ENCODE measurements around the gene ROBO1.

DNA sequence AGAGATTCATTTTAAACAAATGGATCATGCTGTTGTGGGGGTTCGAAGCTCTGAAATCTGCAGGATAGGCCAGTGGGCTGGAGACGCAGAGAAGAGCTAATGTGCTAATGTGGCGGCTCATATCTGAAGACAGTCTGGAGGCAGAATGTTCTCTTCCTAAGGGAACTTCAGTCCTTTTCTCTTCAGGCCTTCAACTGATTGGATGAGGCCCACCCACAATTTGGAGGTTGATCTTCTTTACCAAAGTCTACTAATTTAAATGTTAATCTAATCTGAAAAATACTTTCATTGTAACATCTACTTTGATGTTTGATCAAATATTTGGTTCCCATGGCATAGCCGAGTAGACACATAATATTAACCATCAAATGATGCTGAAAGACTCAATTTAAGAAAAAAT lies 940.2 kb downstream of the ROBO1 start:
- TF ChIP-seq, protein P1, sequence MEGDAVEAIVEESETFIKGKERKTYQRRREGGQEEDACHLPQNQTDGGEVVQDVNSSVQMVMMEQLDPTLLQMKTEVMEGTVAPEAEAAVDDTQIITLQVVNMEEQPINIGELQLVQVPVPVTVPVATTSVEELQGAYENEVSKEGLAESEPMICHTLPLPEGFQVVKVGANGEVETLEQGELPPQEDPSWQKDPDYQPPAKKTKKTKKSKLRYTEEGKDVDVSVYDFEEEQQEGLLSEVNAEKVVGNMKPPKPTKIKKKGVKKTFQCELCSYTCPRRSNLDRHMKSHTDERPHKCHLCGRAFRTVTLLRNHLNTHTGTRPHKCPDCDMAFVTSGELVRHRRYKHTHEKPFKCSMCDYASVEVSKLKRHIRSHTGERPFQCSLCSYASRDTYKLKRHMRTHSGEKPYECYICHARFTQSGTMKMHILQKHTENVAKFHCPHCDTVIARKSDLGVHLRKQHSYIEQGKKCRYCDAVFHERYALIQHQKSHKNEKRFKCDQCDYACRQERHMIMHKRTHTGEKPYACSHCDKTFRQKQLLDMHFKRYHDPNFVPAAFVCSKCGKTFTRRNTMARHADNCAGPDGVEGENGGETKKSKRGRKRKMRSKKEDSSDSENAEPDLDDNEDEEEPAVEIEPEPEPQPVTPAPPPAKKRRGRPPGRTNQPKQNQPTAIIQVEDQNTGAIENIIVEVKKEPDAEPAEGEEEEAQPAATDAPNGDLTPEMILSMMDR (IDR thresholded peaks at IDR 0.05; ENCODE audit: insufficient read depth, low read depth, low read length) = no peak
- TF ChIP-seq EZH2 (IDR thresholded peaks at IDR 0.05; ENCODE audit: insufficient read depth, low read length) = no peak
